H7 (cell line): ENCODE data around the gene S100A9. TPM values are rescaled to one million over a fixed set of nuclear protein-coding genes. Genes with fewer than 3 reads are reported as not detected.
"Not testable (repeated sequence)": the region's sequence is repeated elsewhere in the genome, so short reads cannot be mapped to it uniquely, and the experiment has no call there.

Source experiments
- DNase-seq: peaks from one replicate; pipeline ENCODE4 v3.0.0; 2012
- H3K27me3 ChIP-seq: 2 replicates; pipeline ENCODE4 v1.6.0; 2011; ENCODE audit warnings: mild to moderate bottlenecking, low read length; ENCODE audit not compliant: control insufficient read depth, insufficient read depth
- H3K36me3 ChIP-seq: replicated peaks from 2 replicates; pipeline ENCODE4 v1.5.1; 2011; ENCODE audit warnings: low read length; ENCODE audit not compliant: control insufficient read depth, insufficient read depth
- H3K4me3 ChIP-seq: 2 replicates; pipeline ENCODE4 v1.5.1; 2011; ENCODE audit warnings: low read depth, mild to moderate bottlenecking, control low read depth, low read length, moderate library complexity; ENCODE audit not compliant: insufficient read depth
- total RNA-seq: library from RNA; depleted of rRNA; stranded (reverse); fragments of >200 nt; shearing (Covaris generic); gene quantifications from 2 replicates; pipeline ENCODE4 v1.2.3, GENCODE V29; 2014; rRNA removed

Gene S100A9
- not detected in 2 replicates for total RNA-seq

- H3K36me3 ChIP-seq = no peaks in the 10 kb centered on the region
- no peak within 1 kb of the TSS for H3K4me3 ChIP-seq
- H3K27me3 ChIP-seq = no peaks in the 10 kb centered on the region
- peak; percentile 25 for DNase-seq
These were observed at the start of gene S100A9 for GRCh38 chr1:153357853-153358690. S100A9 (plus strand) TSS chr1:153357854; CDS start chr1:153358284, 430 bp downstream.

DNA sequence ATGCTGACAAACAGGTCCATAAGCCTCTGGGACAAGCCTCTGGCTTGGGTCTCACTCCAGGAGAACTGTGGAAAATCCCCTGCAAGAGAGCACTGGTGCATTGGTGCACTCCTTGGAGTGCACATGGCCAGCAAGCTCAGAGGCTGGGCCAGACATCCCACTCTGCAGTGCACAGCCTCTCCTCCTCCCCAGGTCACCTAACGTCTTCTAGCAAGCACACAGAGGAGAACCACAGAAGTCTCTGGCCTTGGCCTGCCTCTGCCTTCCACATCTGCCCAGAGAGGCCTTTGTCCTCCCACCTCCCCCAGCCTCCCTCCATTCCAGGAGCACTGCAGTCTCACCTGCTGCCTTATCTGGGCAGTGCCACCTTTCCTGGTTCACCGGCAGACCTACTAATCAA lies 49.1 kb upstream of the S100A9 start:
- no peaks in the 10 kb centered on the region for H3K27me3 ChIP-seq
- DNase-seq = no peak
- H3K4me3 ChIP-seq = no peak overlapping the region
- H3K36me3 ChIP-seq = no peaks in the 10 kb centered on the region

- Histone ChIP-seq H3K36me3 (no peaks in the 10 kb centered on the region), H3K27me3 (no peaks in the 10 kb centered on the region), H3K4me3 (no peak overlapping the region)
- DNase-seq = no peak
These were observed 48.2 kb upstream of the S100A9 start for GRCh38 chr1:153309441-153309840.

- no peak for DNase-seq
- H3K27me3 ChIP-seq = no peaks in the 10 kb centered on the region
- H3K36me3 ChIP-seq = no peaks in the 10 kb centered on the region
- H3K4me3 ChIP-seq = no peak overlapping the region
These were observed 47.1 kb upstream of the S100A9 start for GRCh38 chr1:153310526-153310925.

DNA sequence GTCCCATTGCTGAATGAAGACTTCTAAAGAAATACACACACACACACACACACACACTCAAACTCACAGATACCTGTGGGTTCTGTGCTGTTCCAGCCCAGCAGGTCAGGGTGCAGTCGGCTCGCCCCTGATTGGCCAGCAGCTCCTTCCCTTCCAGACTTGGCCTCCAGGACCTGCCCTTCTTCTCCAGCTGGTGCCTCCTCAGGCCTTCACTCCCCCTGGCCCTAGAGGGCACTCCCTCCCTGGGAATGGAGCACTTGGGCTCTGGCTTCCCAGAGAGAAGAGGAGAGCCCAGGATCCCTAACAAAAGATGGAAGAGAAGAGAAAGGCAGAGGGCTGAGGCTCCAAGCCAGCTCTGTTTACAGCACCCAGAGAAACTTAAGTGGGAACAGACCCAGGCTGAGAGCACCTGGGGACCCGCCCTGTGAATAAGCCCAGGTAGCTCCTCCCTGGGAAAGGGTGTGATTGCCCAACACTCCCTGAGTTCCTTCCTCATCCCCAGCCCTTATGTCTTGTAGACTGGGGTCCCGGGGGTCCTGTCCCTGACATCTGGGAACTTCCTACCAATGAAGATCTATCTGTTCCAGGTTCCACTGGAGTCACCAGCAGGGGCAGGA lies 45.0 kb upstream of the S100A9 start, which contains the start of gene PGLYRP3:
Gene PGLYRP3, minus strand, starts transcription at position 383 of the 617 bp plus-strand sequence. CDS start 2,287 bp downstream, outside the sequence.
- no peak within 1 kb of the TSS for H3K4me3 ChIP-seq
- no peaks in the 10 kb centered on the region for H3K27me3 ChIP-seq
- no peaks in the 10 kb centered on the region for H3K36me3 ChIP-seq
- DNase-seq = no peak

- Histone ChIP-seq H3K4me3 (no peak overlapping the region), H3K27me3 (no peaks in the 10 kb centered on the region), H3K36me3 (no peaks in the 10 kb centered on the region)
- DNase-seq = no peak
These were observed 44.4 kb upstream of the S100A9 start for GRCh38 chr1:153313288-153313687.

GRCh38 chr1:153314388-153314787 lies 43.3 kb upstream of the S100A9 start:
- H3K27me3 ChIP-seq, H3K36me3 ChIP-seq, DNase-seq, H3K4me3 ChIP-seq: not testable (repeated sequence)

- not testable (repeated sequence) for H3K4me3 ChIP-seq, H3K36me3 ChIP-seq, DNase-seq, H3K27me3 ChIP-seq
These were observed 41.6 kb upstream of the S100A9 start for GRCh38 chr1:153316013-153316412.

GRCh38 chr1:153318145-153318544 lies 39.5 kb upstream of the S100A9 start:
- H3K36me3 ChIP-seq, DNase-seq, H3K4me3 ChIP-seq, H3K27me3 ChIP-seq: not testable (repeated sequence)

DNA sequence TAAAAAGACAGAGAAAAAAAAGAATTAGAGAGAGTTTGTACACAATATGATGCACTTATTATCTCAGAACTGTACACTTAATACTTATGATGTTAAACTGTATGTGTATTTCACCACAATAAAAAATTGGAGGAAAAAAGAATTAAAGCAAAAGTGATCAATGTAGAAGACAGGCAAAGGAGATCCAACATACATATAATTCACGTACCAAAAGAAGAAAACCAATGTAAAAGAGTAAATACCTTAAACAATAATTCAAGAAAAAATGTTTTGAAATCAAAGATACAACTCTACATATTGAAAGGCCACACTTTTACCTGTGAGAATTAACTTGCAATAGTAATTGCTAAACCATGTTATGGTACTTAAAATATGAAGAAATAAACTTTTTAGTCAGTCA lies 35.1 kb upstream of the S100A9 start:
- no peak for DNase-seq
- H3K27me3 ChIP-seq = no peaks in the 10 kb centered on the region
- no peak overlapping the region for H3K4me3 ChIP-seq
- no peaks in the 10 kb centered on the region for H3K36me3 ChIP-seq

DNA sequence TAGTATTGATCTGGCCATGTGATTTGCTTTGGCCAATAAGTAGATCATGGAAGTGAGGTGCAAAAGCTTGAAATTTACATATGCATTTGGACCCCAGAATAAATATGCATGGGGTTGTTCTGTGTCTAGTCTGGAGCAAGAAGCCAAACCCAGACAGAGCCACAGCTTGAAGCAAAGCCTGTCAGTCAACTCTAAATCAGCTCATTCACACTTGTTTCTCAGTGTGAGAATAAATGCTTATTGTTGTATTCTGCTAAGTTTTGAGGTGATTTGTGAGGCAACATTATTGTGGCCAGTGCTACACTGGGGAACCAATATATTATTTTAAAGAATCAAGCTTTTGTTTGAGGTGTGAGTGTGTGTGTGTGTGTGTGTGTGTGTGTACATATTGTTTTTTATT lies 32.7 kb upstream of the S100A9 start:
- no peak for DNase-seq
- Histone ChIP-seq H3K36me3 (no peaks in the 10 kb centered on the region), H3K4me3 (no peak overlapping the region), H3K27me3 (no peaks in the 10 kb centered on the region)

DNA sequence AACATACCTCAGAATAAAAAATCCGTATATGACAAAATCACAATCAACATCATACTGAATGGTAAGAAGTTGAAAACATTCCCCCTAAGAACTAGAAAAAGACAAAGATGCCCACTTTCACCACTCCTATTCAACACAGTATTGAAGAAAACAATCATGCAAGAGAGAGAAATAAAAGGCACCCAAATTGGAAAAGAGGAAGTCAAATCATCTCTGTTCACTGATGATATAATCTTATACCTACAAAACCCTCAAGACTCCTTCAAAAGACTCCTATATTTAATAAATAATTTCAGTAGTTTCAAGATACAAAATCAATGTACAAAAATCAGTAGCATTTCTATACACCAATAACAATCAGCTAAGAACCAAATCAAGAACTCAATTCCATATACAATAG lies 23.8 kb upstream of the S100A9 start:
- Histone ChIP-seq H3K4me3 (no peak overlapping the region), H3K36me3 (no peaks in the 10 kb centered on the region), H3K27me3 (no peaks in the 10 kb centered on the region)
- DNase-seq = no peak

- H3K4me3 ChIP-seq = no peak overlapping the region
- no peaks in the 10 kb centered on the region for H3K27me3 ChIP-seq
- DNase-seq = no peak
- no peaks in the 10 kb centered on the region for H3K36me3 ChIP-seq
These were observed 21.0 kb upstream of the S100A9 start for GRCh38 chr1:153336650-153337049.

GRCh38 chr1:153337980-153338853 lies 19.4 kb upstream of the S100A9 start:
- no peaks in the 10 kb centered on the region for H3K27me3 ChIP-seq
- DNase-seq = no peak
- H3K36me3 ChIP-seq = no peaks in the 10 kb centered on the region
- H3K4me3 ChIP-seq = no peak overlapping the region
